Measurements from ENCODE around the gene FAIM2.

The FAIM2 gene

DNA sequence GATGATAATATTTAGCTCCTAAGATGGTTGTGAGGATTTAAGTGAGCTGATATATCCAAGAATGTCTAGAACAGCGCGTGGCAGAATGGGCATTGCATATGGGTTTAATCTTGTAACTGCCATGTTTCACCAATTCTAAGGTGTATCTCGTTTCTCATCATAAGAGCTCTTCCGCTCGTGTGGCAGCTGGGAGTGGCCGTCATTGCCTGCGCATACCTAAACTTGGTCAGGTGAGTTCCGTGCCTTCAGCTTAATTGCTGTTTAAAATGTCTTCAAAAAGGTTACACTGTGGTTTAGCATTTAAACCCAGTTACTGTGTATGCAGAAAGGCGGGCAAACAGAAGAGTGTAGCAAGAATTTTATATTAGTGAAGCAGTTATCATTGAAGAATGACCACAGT is 42.4 kb upstream of the FAIM2 start:
- no peak for ATAC-seq
- no peak for TF ChIP-seq SNAI2 (CRISPR knock-in tag; IDR thresholded peaks at IDR 0.05)
- no peak for TF ChIP-seq RARB (CRISPR knock-in tag; IDR thresholded peaks at IDR 0.05)
- no peak for TF ChIP-seq ZNF8 (CRISPR knock-in tag; IDR thresholded peaks at IDR 0.05)
- TF ChIP-seq ISL1 (CRISPR knock-in tag; IDR thresholded peaks at IDR 0.05): no peak
- TF ChIP-seq ESRRG (CRISPR knock-in tag; IDR thresholded peaks at IDR 0.05): no peak
- no peak for TF ChIP-seq ZFP30 (CRISPR knock-in tag; IDR thresholded peaks at IDR 0.05)
- no peak for TF ChIP-seq BACH2 (CRISPR knock-in tag; IDR thresholded peaks at IDR 0.05; ENCODE audit: borderline replicate concordance)
- TF ChIP-seq, protein P1, sequence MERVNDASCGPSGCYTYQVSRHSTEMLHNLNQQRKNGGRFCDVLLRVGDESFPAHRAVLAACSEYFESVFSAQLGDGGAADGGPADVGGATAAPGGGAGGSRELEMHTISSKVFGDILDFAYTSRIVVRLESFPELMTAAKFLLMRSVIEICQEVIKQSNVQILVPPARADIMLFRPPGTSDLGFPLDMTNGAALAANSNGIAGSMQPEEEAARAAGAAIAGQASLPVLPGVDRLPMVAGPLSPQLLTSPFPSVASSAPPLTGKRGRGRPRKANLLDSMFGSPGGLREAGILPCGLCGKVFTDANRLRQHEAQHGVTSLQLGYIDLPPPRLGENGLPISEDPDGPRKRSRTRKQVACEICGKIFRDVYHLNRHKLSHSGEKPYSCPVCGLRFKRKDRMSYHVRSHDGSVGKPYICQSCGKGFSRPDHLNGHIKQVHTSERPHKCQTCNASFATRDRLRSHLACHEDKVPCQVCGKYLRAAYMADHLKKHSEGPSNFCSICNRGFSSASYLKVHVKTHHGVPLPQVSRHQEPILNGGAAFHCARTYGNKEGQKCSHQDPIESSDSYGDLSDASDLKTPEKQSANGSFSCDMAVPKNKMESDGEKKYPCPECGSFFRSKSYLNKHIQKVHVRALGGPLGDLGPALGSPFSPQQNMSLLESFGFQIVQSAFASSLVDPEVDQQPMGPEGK (CRISPR knock-in tag; IDR thresholded peaks at IDR 0.05; ENCODE audit: borderline replicate concordance): no peak
- TF ChIP-seq ZNF565 (CRISPR knock-in tag; conservative IDR thresholded peaks at IDR 0.05; ENCODE audit: low read depth): no peak
- no peak for TF ChIP-seq ZFP3 (CRISPR knock-in tag; IDR thresholded peaks at IDR 0.05)
- TF ChIP-seq GLIS3 (CRISPR knock-in tag; IDR thresholded peaks at IDR 0.05): no peak
- no peak for TF ChIP-seq CREB5 (CRISPR knock-in tag; IDR thresholded peaks at IDR 0.05; ENCODE audit: low read depth)
- TF ChIP-seq ZNF70 (CRISPR knock-in tag; IDR thresholded peaks at IDR 0.05): no peak

DNA sequence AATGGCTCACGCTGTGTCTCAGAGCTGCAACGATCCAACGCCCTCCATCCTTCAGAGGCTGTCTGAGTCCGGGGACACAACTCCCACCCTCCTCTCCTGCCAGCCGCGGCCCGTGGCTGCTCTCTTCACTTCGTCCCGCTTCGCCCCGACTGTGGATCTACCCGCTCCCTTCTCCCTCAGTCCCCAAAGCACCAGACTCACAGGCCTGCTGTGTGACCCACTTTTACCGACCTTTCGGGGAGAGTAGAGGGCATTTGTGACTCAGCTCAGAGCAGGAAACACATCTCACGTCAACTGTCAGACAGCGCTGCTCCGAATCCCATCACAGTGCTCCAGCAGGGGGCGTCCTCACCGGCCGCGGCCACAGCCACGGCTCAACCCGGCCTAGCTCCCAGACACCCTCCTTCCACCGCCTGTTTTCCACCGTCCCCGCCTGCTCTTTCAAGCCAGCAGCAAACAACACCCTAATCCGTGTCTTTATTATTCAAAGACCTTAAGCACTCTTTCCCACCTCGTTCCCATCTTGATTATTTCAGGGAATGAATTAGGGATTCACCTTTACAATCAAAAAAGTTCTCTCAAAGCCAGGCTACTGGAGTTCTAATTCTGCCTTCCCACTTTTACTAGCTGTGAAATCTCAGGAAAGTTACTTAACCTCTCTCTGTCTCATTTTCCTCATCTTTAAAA is 41.8 kb upstream of the FAIM2 start:
- ATAC-seq: peak; percentile 99
- TF ChIP-seq, protein P1 (CRISPR knock-in tag; IDR thresholded peaks at IDR 0.05; ENCODE audit: borderline replicate concordance): no peak
- TF ChIP-seq ZFP3 (CRISPR knock-in tag; IDR thresholded peaks at IDR 0.05): 0 out of 2 replicates have a peak, but pooled peaks have one; percentile 12

GRCh38 chr12:49944718-49945117 is 41.0 kb upstream of the FAIM2 start:
- TF ChIP-seq ZNF8 (CRISPR knock-in tag; IDR thresholded peaks at IDR 0.05) (no peak), CSDC2 (CRISPR knock-in tag; IDR thresholded peaks at IDR 0.05) (no peak), RARB (CRISPR knock-in tag; IDR thresholded peaks at IDR 0.05) (no peak), ESRRG (CRISPR knock-in tag; IDR thresholded peaks at IDR 0.05) (no peak), CSRNP3 (CRISPR knock-in tag; IDR thresholded peaks at IDR 0.05) (no peak), ISL1 (CRISPR knock-in tag; IDR thresholded peaks at IDR 0.05) (no peak), ARNTL (CRISPR knock-in tag; IDR thresholded peaks at IDR 0.05; ENCODE audit: borderline replicate concordance, low read depth) (no peak), TSHZ2 (CRISPR knock-in tag; IDR thresholded peaks at IDR 0.05) (no peak), OSR1 (CRISPR knock-in tag; IDR thresholded peaks at IDR 0.05) (no peak), POU6F1 (CRISPR knock-in tag; IDR thresholded peaks at IDR 0.05; ENCODE audit: borderline replicate concordance, low read depth) (no peak), PPARA (CRISPR knock-in tag; IDR thresholded peaks at IDR 0.05; ENCODE audit: borderline replicate concordance) (no peak), ZFP30 (CRISPR knock-in tag; IDR thresholded peaks at IDR 0.05) (no peak), TCF4 (CRISPR knock-in tag; IDR thresholded peaks at IDR 0.05; ENCODE audit: borderline replicate concordance) (no peak)
- ATAC-seq: no peak
